SH-SY5Y (cell line): ENCODE measurements around the gene ARL16.

Experiments used
- GATA2 ChIP-seq: IDR thresholded peaks from 2 replicates; pipeline ENCODE4 v1.6.1; 2011; ENCODE audit warnings: mild to moderate bottlenecking, low read depth, low read length
- GATA3 ChIP-seq: IDR thresholded peaks from 2 replicates; pipeline ENCODE4 v1.6.1; 2011; ENCODE audit warnings: low read depth, mild to moderate bottlenecking, low read length, moderate library complexity

- no peak for TF ChIP-seq GATA3
- no peak for TF ChIP-seq GATA2
These were observed 33.6 kb upstream of the ARL16 start for GRCh38 chr17:81717049-81717765.
